Upper lobe of left lung (tissue), 6 donors: ENCODE results near the gene FARSB. TPM values are rescaled to one million over a fixed set of nuclear protein-coding genes. Genes with fewer than 3 reads are reported as not detected.

ENCODE experiments used
- ATAC-seq, 2 donors: fragments of 200-7000 bp; cut with Tn5 transposase; one replicate each; pipeline ENCODE4 v1.9.1; 2022; ENCODE audit warnings: mild to moderate bottlenecking in 2 of 2, moderate library complexity in 2 of 2; ENCODE audit not compliant: low FRiP score in 2 of 2
- DNase-seq, 2 donors: peaks; one replicate each; pipeline ENCODE4 v3.0.0-alpha.2; 2019 to 2020
- H3K27ac ChIP-seq, 4 donors: fragments of 200-600 bp; sonication (generic); one replicate each; pipeline ENCODE4 v1.5.1; 2016 to 2019
- H3K27me3 ChIP-seq, 4 donors: fragments of 200-600 bp; sonication (generic); one replicate each; pipeline ENCODE4 v1.5.1; 2017 to 2019
- H3K36me3 ChIP-seq, 4 donors: fragments of 200-600 bp; sonication (generic); one replicate each; pipeline ENCODE4 v1.5.1; 2016 to 2019
- H3K4me1 ChIP-seq, 4 donors: fragments of 200-600 bp; sonication (generic); one replicate each; pipeline ENCODE4 v1.5.1; 2018 to 2019
- H3K4me3 ChIP-seq, 4 donors: fragments of 200-600 bp; sonication (generic); one replicate each; pipeline ENCODE4 v1.5.1; 2017 to 2019; ENCODE audit warnings: mild to moderate bottlenecking in 2 of 4, moderate library complexity in 1 of 4
- H3K9me3 ChIP-seq, 4 donors: fragments of 200-600 bp; sonication (generic); one replicate each; pipeline ENCODE4 v1.5.1; 2018 to 2019
- CTCF ChIP-seq, 6 experiments: fragments of 450-650 bp in 4 of 6; fragments of 200-600 bp in 2 of 6; sonication (generic) in 2 of 6; IDR thresholded peaks; one replicate each; pipeline ENCODE4 v1.5.1; 2016 to 2019; ENCODE audit warnings: antibody characterized with exemption in 6 of 6
- EP300 ChIP-seq, 4 donors: sonication (generic); formaldehyde crosslinking; IDR thresholded peaks; one replicate each; pipeline ENCODE4 v1.5.1; 2017; ENCODE audit warnings: antibody characterized with exemption in 4 of 4, control low read depth in 2 of 4
- POLR2A ChIP-seq, 4 donors: fragments of 450-650 bp; IDR thresholded peaks; one replicate each; pipeline ENCODE4 v1.5.1; 2016 to 2017; ENCODE audit warnings: antibody characterized with exemption in 4 of 4, mild to moderate bottlenecking in 2 of 4
- POLR2AphosphoS5 ChIP-seq, 2 donors: sonication (generic); formaldehyde crosslinking; IDR thresholded peaks; one replicate each; pipeline ENCODE4 v1.5.1; 2017; ENCODE audit warnings: antibody characterized with exemption in 2 of 2
- whole genome bisulfite sequencing, 2 donors: methylation state at CpG; one replicate each; pipeline ENCODE4 v1.1.5; 2017 to 2018; 5-methylcytosine and 5-hydroxymethylcytosine counted together
- total RNA-seq, 6 donors: library from RNA; depleted of rRNA in 4 of 6; stranded (reverse); fragments of >200 nt in 4 of 6; gene quantifications; one replicate each; pipeline versions ENCODE4 v1.1.0 to v1.2.1, GENCODE V29; 2016 to 2021
- donor health status: DM: no; HTN: no; CAD: no; lungs with moderate emphysema.
- donor health status: DM: no; HTN: yes; CAD: no; lungs with severe emphysema.

The FARSB gene
- total RNA-seq = 10 to 100 TPM in 3 of 6 donors, 1 to 10 TPM in 3; 2.0 to 12.5 (median 10.2) TPM

GRCh38 chr2:222655787-222656525, at the start of gene FARSB:
TSS of gene FARSB (minus strand) at chr2:222656092. CDS start at chr2:222656073, 19 bp downstream.
- Histone ChIP-seq H3K4me3 (peak within 1 kb of the TSS; percentile 72 to 91 (median 84)), H3K27ac (peak within 1 kb of the TSS; percentile 89 to 92 (median 92)), H3K9me3 (no peaks in the 10 kb centered on the region), H3K27me3 (no peaks in the 10 kb centered on the region), H3K4me1 (peaks cover 23 to 35% (median 26%) of the 10 kb centered on the region in 4 donors), H3K36me3 (no peaks in the 10 kb centered on the region)
- DNase-seq = peak; percentile 97 to 98
- WGBS, 2 donors = 0 to 1% methylated on average over 35 to 44 of the region's 45 CpGs
- ATAC-seq = peak; percentile 98 to 99
- peak in 1 of 2 donors; percentile 43 for TF ChIP-seq POLR2AphosphoS5 (IDR thresholded peaks at IDR 0.05)
- no peak for TF ChIP-seq CTCF (IDR thresholded peaks at IDR 0.05)
- no peak for TF ChIP-seq EP300 (IDR thresholded peaks at IDR 0.05)
- peak in 2 of 4 donors; percentile 52 to 57 for TF ChIP-seq POLR2A (IDR thresholded peaks at IDR 0.05)

- Histone ChIP-seq H3K27ac (no peak overlapping the region), H3K27me3 (no peaks in the 10 kb centered on the region), H3K9me3 (no peaks in the 10 kb centered on the region), H3K4me1 (peaks cover 10 to 23% (median 19%) of the 10 kb centered on the region in 4 donors), H3K4me3 (no peak overlapping the region), H3K36me3 (no peaks in the 10 kb centered on the region)
- DNase-seq = no peak
- 43 to 63% methylated on average over 3 of the region's 3 CpGs for WGBS, 2 donors
- TF ChIP-seq CTCF (IDR thresholded peaks at IDR 0.05) (no peak), POLR2AphosphoS5 (IDR thresholded peaks at IDR 0.05) (no peak)
- no peak for ATAC-seq
These were observed 48.0 kb upstream of the FARSB start for GRCh38 chr2:222703886-222704285.

DNA sequence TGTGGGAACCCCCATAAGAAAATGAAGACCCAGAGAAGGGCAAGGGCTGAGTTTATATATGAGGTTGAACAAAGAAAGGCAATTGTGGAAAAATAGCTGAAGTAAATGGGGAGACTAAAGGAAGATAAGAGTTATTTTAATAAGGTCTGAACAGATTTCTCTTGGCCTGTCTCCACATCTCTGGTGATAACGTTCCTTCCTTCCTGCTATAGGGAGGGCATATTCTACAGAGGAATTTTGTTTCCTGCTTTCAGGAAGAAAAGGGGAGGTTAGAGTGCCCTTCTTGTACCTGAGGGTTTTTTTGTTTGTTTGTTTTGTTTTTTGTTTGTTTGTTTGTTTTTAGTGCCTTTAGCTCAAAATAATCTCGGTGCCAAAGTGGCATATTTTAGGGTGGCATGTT, 47.2 kb upstream of the FARSB start:
- TF ChIP-seq CTCF (IDR thresholded peaks at IDR 0.05) (no peak), POLR2AphosphoS5 (IDR thresholded peaks at IDR 0.05) (no peak), POLR2A (IDR thresholded peaks at IDR 0.05) (no peak), EP300 (IDR thresholded peaks at IDR 0.05) (no peak)
- H3K4me3 ChIP-seq = no peak overlapping the region
- no peaks in the 10 kb centered on the region for H3K36me3 ChIP-seq
- WGBS, 2 donors = 32 to 45% methylated on average over 2 of the region's 2 CpGs
- ATAC-seq (no peak), DNase-seq (no peak)
- no peaks in the 10 kb centered on the region for H3K27me3 ChIP-seq
- no peak overlapping the region for H3K27ac ChIP-seq
- peaks cover 3 to 16% (median 11%) of the 10 kb centered on the region in 4 donors for H3K4me1 ChIP-seq
- H3K9me3 ChIP-seq = no peaks in the 10 kb centered on the region

DNA sequence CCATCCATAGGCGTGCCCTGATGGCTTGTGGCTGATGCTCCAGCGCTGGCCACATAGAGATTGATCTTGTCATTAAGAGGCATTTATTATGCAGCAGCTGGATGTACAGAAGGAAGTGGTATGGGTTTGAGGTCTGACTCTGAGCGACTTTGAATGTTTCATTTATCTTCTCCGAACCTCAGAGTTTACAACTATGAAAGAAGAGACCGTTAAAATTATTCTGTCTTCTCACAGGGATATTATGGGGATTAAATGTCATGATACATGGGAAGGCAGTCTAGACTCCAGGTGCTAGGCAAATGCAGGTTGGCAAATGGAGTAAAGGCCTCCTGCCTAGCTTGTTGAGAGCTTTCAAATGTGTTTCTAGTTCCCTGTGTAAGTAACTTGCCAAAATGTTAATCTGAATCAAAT, 45.8 kb upstream of the FARSB start:
- WGBS, 2 donors = 62 to 69% methylated on average over 5 of the region's 5 CpGs

More for the DNA sequence above, 45.8 kb upstream of the FARSB start:
- Histone ChIP-seq H3K4me1 (peaks cover 0 to 9% (median 3%) of the 10 kb centered on the region in 4 donors), H3K9me3 (no peaks in the 10 kb centered on the region), H3K4me3 (no peak overlapping the region), H3K36me3 (no peaks in the 10 kb centered on the region), H3K27me3 (no peaks in the 10 kb centered on the region), H3K27ac (no peak overlapping the region)
- ATAC-seq (no peak), DNase-seq (no peak)
- TF ChIP-seq POLR2A (IDR thresholded peaks at IDR 0.05) = no peak
- TF ChIP-seq CTCF (IDR thresholded peaks at IDR 0.05) = no peak
- TF ChIP-seq POLR2AphosphoS5 (IDR thresholded peaks at IDR 0.05) = no peak
- TF ChIP-seq EP300 (IDR thresholded peaks at IDR 0.05) = no peak
